GM12878 (cell line): ENCODE measurements around the gene RBM41. TPM values are rescaled to one million over a fixed set of nuclear protein-coding genes. Genes with fewer than 3 reads are reported as not detected.
"Not testable (repeated sequence)": the region's sequence is repeated elsewhere in the genome, so short reads cannot be mapped to it uniquely, and the experiment has no call there.

Experiments
- ATAC-seq: fragments of 200-7000 bp; cut with Tn5 transposase; 3 replicates; pipeline ENCODE4 v1.9.1; 2020; ENCODE audit warnings: mild to moderate bottlenecking, moderate library complexity
- BruUV-seq: library from RNA; stranded (reverse); fragments of 400-500 nt; replicated peaks from 2 replicates; lab custom pipeline; 2021; lab: Mats Ljungman, UMichigan
- CTCF ChIA-PET: fragments of 300-600 bp; sonication (Branson Sonifier 250); formaldehyde crosslinking; extraction: SDS; loops from one replicate; lab custom pipeline; 2021; ENCODE audit warnings: inconsistent platforms; lab: Yijun Ruan, JAX
- POLR2A ChIA-PET: fragments of 350-600 bp; formaldehyde crosslinking; extraction: SDS; loops from one replicate; lab custom pipeline; 2021; ENCODE audit warnings: inconsistent platforms; lab: Charles Lee
- RAD21 ChIA-PET: fragments of 300-600 bp; sonication (Branson Sonifier 250); formaldehyde crosslinking; loops from one replicate; lab custom pipeline; 2023; ENCODE audit warnings: antibody characterized with exemption; ENCODE audit not compliant: unreplicated experiment; lab: Charles Lee
- SMC1A ChIA-PET: fragments of 300-600 bp; sonication (Branson Sonifier 250); formaldehyde crosslinking; loops from one replicate; lab custom pipeline; 2023; ENCODE audit not compliant: unreplicated experiment, uncharacterized antibody; lab: Charles Lee
- DNase-seq: peaks from one replicate; pipeline ENCODE4 v3.0.0-alpha.2; 2011; ENCODE audit warnings: low read depth, low spot score
- FAIRE-seq: peaks from 3 replicates; lab custom pipeline; 2011; peaks lifted over from hg19 to GRCh38; lab: Jason Lieb, UNC
- H2AFZ ChIP-seq: 2 replicates; pipeline ENCODE4 v1.6.0; 2011; ENCODE audit warnings: low read depth, low read length, control low read depth; ENCODE audit not compliant: control insufficient read depth
- H3K27ac ChIP-seq: 2 replicates; pipeline ENCODE4 v1.5.1; 2011; ENCODE audit warnings: control low read depth; ENCODE audit not compliant: control insufficient read depth, insufficient read depth
- H3K27me3 ChIP-seq, 2 experiments: replicated peaks in 1 of 2; 2 replicates each; pipeline versions ENCODE4 v1.6.0 to v1.6.1; 2011; ENCODE audit warnings: low read length in 1 of 2; ENCODE audit not compliant: control insufficient read depth in 2 of 2, insufficient read depth in 2 of 2
- H3K36me3 ChIP-seq, 2 experiments: 2 replicates each; pipeline ENCODE4 v1.5.1; 2011; ENCODE audit warnings: low read length in 1 of 2; ENCODE audit not compliant: control insufficient read depth in 2 of 2, insufficient read depth in 2 of 2
- H3K4me1 ChIP-seq: 2 replicates; pipeline ENCODE4 v1.6.1; 2011; ENCODE audit warnings: mild to moderate bottlenecking, low read length, moderate library complexity, mixed read lengths; ENCODE audit not compliant: control insufficient read depth, insufficient read depth
- H3K4me2 ChIP-seq: 2 replicates; pipeline ENCODE4 v1.6.0; 2011; ENCODE audit warnings: control low read depth; ENCODE audit not compliant: control insufficient read depth, insufficient read depth
- H3K4me3 ChIP-seq: fragments of 200-600 bp; sonication (generic); 2 replicates; pipeline ENCODE4 v1.5.1; 2016
- H3K79me2 ChIP-seq: 2 replicates; pipeline ENCODE4 v1.6.0; 2011; ENCODE audit warnings: low read length; ENCODE audit not compliant: control insufficient read depth, insufficient read depth
- H3K9ac ChIP-seq: 2 replicates; pipeline ENCODE4 v1.8.0; 2011; ENCODE audit warnings: low read length, control low read depth, mixed read lengths; ENCODE audit not compliant: control insufficient read depth, insufficient read depth
- H3K9me3 ChIP-seq: replicated peaks from 3 replicates; pipeline ENCODE4 v1.5.1; 2011; ENCODE audit warnings: mild to moderate bottlenecking, low read length; ENCODE audit not compliant: control insufficient read depth, insufficient read depth
- H4K20me1 ChIP-seq: 2 replicates; pipeline ENCODE4 v1.6.0; 2011; ENCODE audit not compliant: control insufficient read depth, insufficient read depth
- ATF2 ChIP-seq: IDR thresholded peaks from 2 replicates; pipeline ENCODE4 v1.6.1; 2012; ENCODE audit warnings: low read length, inconsistent platforms
- E2F8 ChIP-seq: fragments of 450-650 bp; IDR thresholded peaks from 2 replicates; pipeline ENCODE4 v1.6.1; 2018; ENCODE audit warnings: mild to moderate bottlenecking, low read depth, moderate library complexity; ENCODE audit not compliant: partially characterized antibody
- JUNB ChIP-seq: IDR thresholded peaks from 2 replicates; pipeline ENCODE4 v1.6.1; 2016; ENCODE audit warnings: antibody characterized with exemption, mild to moderate bottlenecking
- MXI1 ChIP-seq: fragments of 150-350 bp; IDR thresholded peaks from 2 replicates; pipeline ENCODE4 v1.6.1; 2011; ENCODE audit warnings: low read depth, mild to moderate bottlenecking, inconsistent platforms, low read length, improper control_type of control experiment
- PRDM15 ChIP-seq: fragments of 450-650 bp; formaldehyde crosslinking; IDR thresholded peaks from 2 replicates; pipeline ENCODE4 v1.4.0; 2020; ENCODE audit warnings: mild to moderate bottlenecking, moderate library complexity
- SP1 ChIP-seq: IDR thresholded peaks from one replicate; pipeline ENCODE4 v1.6.1; 2011; ENCODE audit warnings: low read depth, low read length
- SREBF2 ChIP-seq: IDR thresholded peaks from 2 replicates; pipeline ENCODE4 v1.6.1; 2012; ENCODE audit warnings: mild to moderate bottlenecking, low read length
- TCF7 ChIP-seq: IDR thresholded peaks from 2 replicates; pipeline ENCODE4 v1.6.1; 2014; ENCODE audit warnings: antibody characterized with exemption, borderline replicate concordance
- ZZZ3 ChIP-seq: IDR thresholded peaks from 2 replicates; pipeline ENCODE4 v1.6.1; 2011; ENCODE audit warnings: low read depth; ENCODE audit not compliant: control insufficient read depth, insufficient read length
- WGBS: methylation state at CpG from one replicate; pipeline ENCODE4 v1.1.6; 2016; ENCODE audit warnings: low lambda C conversion rate; ENCODE audit not compliant: insufficient replicate concordance, insufficient coverage; ENCODE audit errors: missing lambda C conversion rate; 5-methylcytosine and 5-hydroxymethylcytosine counted together
- in situ Hi-C: fragments of 300-500 bp; cut with MboI; formaldehyde crosslinking; loops from 9 replicates; pipeline ENCODE4 v1.14.3; 2018; ENCODE audit warnings: mixed read lengths
- intact Hi-C: fragments of 100-400 bp; cut with micrococcal nuclease; formaldehyde crosslinking; loops from one replicate; pipeline ENCODE4 v1.14.2; 2022; ENCODE audit not compliant: unreplicated experiment
- polyA plus RNA-seq, 11 experiments: library from polyadenylated mRNA; depleted of rRNA in 4 of 11; unstranded in 6 of 11; stranded (reverse) in 5 of 11; fragments of >200 nt; fragmentation: Nextera tagmentation in 4 of 11; fragmentation: Illumina TruSeq in 1 of 11; extraction: Ambion mirVana in 4 of 11; extraction: Trizol in 1 of 11; gene quantifications; 1 replicate in 1 of 11; 2 replicates in 10 of 11; pipeline versions ENCODE4 v1.2.1 to v1.2.3, GENCODE V29; 2011 to 2016; ENCODE audit warnings: inconsistent platforms in 2 of 11, missing spikeins in 2 of 11, low read depth in 1 of 11
- total RNA-seq, 4 experiments: library from RNA; depleted of rRNA in 3 of 4; stranded (reverse); fragments of >200 nt in 3 of 4; fragmentation: Illumina TruSeq in 1 of 4; extraction: Trizol in 1 of 4; gene quantifications; 2 replicates each; pipeline versions ENCODE4 v1.2.1 to v1.2.3, GENCODE V29; 2013 to 2021

Gene RBM41
- total and polyA plus RNA-seq, 10 of the 15 experiments (the other 5 are each of a cell fraction or from before 2014, with no cell fraction given) = 7.7 to 19.1 (median 13.7) TPM

DNA sequence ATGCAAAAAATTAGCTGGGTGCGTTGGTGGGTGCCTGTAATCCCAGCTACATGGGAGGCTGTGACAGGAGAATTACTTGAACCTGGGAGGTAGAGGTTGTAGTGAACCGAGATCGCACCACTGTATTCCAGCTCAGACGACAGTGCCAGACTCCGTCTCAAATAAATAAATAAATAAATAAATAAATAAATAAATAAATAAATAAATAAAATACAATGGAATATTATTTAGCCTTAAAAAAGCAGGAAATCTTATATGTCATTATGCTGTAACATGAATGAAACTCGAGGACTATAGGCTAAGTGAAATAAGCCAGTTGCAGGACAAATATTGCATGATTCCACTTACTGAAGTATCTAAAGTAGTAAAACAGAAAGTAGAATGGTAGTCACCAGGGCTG, 42.5 kb downstream of the RBM41 start:
- H3K9ac ChIP-seq = no peak overlapping the region
- no peak overlapping the region for H3K4me2 ChIP-seq
- ATAC-seq = no peak
- no peaks in the 10 kb centered on the region for H3K4me1 ChIP-seq
- ChIA-PET CTCF (no interaction called here), RAD21 (no interaction called here), POLR2A (no interaction called here), SMC1A (no interaction called here)
- no peaks in the 10 kb centered on the region for H3K27me3 ChIP-seq
- H3K27ac ChIP-seq = no peak overlapping the region
- 78% methylated on average over 6 of the region's 6 CpGs for WGBS
- no peaks in the 10 kb centered on the region for H4K20me1 ChIP-seq
- in situ Hi-C loops = no loop called here
- FAIRE-seq = no peak
- intact Hi-C loops = no loop called here
- no peak for TF ChIP-seq JUNB
- TF ChIP-seq SREBF2 = no peak
- no peak for TF ChIP-seq ZZZ3
- no peak for TF ChIP-seq MXI1
- no peak for TF ChIP-seq PRDM15 (CRISPR knock-in tag)
- TF ChIP-seq E2F8 = no peak
- no peak for TF ChIP-seq TCF7
- TF ChIP-seq SP1 = no peak
- TF ChIP-seq ATF2 = no peak
- H2AFZ ChIP-seq = no peak overlapping the region
- DNase-seq = no peak
- no peak overlapping the region for H3K4me3 ChIP-seq
- no peaks in the 10 kb centered on the region; the same call in 1 of the 3 replicates for H3K9me3 ChIP-seq
- H3K36me3 ChIP-seq = no peaks in the 10 kb centered on the region
- no peaks in the 10 kb centered on the region for H3K79me2 ChIP-seq
- no TSS peak for BruUV-seq

DNA sequence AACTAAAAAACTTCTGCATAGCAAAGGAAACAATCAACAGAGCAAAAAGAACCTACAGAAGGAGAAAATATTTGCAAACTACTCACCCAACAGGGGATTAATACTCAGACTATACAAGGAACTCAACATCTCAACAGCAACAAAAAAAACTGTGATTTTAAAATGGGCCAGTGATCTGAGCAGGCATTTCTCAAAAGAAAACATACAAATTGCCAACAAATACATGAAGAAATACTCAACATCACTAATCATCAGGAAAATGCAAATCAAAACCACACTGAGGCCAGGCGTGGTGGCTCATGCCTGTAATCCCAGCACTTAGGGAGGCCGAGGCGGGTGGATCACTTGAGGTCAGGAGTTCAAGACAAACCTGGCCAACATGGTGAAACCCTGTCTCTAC, 60.9 kb downstream of the RBM41 start:
- POLR2A ChIA-PET, H3K9ac ChIP-seq: not testable (repeated sequence)

More for the DNA sequence above, 60.9 kb downstream of the RBM41 start:
- H3K27me3 ChIP-seq, ATAC-seq, FAIRE-seq, H3K4me2 ChIP-seq, BruUV-seq, in situ Hi-C loops, SMC1A ChIA-PET, H3K4me1 ChIP-seq, CTCF ChIA-PET, intact Hi-C loops, H3K9me3 ChIP-seq, RAD21 ChIA-PET, H3K27ac ChIP-seq, H3K4me3 ChIP-seq, H2AFZ ChIP-seq, H3K36me3 ChIP-seq, DNase-seq, H4K20me1 ChIP-seq, H3K79me2 ChIP-seq: not testable (repeated sequence)
- WGBS = 40% methylated on average over 3 of the region's 3 CpGs
